Measurements from ENCODE around the gene DLG3. TPM values are rescaled to one million over a fixed set of nuclear protein-coding genes. Genes with fewer than 3 reads are reported as not detected.

Gene DLG3
- total RNA-seq, 2 experiments from 2014 or later, result 6.6 to 9.0 TPM

DNA sequence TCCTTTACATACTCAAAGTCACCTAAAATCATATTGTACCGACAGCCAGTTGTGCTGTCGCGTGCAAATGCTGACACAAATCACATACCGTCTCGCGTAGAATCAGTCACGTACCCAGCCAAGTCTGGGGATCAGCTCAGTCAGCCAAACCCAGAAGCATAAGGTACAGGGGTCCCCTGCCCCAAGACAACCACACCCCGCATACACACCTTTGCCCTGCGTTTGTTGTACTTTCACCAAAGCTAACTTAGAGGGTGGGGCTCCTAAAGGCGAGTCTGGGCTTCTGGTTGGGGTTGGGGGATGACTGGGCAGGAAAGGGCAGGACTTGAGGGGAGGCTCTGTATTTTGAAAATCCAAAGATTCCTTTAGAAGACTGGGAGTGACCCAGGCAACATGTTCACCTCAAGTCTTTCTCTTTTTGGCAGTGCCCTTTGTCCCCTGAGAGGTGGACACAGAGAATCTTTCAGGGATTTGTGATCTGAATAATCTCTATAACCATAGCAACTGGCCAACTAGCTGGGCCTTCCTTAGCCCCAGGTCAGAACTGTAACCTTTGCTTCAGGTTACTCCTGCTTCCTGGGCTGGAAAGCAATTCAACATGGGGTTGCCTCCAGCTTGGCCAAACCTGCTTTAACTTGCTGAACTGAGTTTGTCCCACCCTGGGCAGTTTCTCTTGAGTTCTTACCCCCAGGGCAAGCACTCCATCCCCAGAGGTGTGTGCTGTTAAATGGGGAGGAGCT lies 20.5 kb upstream of the DLG3 start:
- TF ChIP-seq, protein P1, sequence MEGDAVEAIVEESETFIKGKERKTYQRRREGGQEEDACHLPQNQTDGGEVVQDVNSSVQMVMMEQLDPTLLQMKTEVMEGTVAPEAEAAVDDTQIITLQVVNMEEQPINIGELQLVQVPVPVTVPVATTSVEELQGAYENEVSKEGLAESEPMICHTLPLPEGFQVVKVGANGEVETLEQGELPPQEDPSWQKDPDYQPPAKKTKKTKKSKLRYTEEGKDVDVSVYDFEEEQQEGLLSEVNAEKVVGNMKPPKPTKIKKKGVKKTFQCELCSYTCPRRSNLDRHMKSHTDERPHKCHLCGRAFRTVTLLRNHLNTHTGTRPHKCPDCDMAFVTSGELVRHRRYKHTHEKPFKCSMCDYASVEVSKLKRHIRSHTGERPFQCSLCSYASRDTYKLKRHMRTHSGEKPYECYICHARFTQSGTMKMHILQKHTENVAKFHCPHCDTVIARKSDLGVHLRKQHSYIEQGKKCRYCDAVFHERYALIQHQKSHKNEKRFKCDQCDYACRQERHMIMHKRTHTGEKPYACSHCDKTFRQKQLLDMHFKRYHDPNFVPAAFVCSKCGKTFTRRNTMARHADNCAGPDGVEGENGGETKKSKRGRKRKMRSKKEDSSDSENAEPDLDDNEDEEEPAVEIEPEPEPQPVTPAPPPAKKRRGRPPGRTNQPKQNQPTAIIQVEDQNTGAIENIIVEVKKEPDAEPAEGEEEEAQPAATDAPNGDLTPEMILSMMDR (IDR thresholded peaks at IDR 0.05), result no peak
- H3K27me3 ChIP-seq (ENCODE audit: control insufficient read depth in 1 of 2, insufficient read depth in 2 of 2, low read length in 2 of 2), result no peaks in the 10 kb centered on the region
- intact Hi-C loops (cut with DNase I, micrococcal nuclease), result no loop called here
- Mint-ChIP-seq H3K9me3 (no peaks in the 10 kb centered on the region), H3K4me1 (ENCODE audit: low read depth) (no peaks in the 10 kb centered on the region), H3K4me3 (no peak overlapping the region), H3K27me3 (no peaks in the 10 kb centered on the region), H3K36me3 (ENCODE audit: low read depth) (no peaks in the 10 kb centered on the region), H3K27ac (no peak overlapping the region)
- no peak for ATAC-seq (ENCODE audit: poor library complexity)
- H3K27ac ChIP-seq (ENCODE audit: low read depth in 1 of 2, low read length in 2 of 2), result no peak overlapping the region
- no peaks in the 10 kb centered on the region for H3K4me1 ChIP-seq (ENCODE audit: insufficient read depth, low read length)
- no peaks in the 10 kb centered on the region for H3K36me3 ChIP-seq (ENCODE audit: insufficient read depth, low read length)
- H3K4me3 ChIP-seq (ENCODE audit: low read length), result no peak overlapping the region
- ChIA-PET POLR2A (interaction anchor here (1.5 kb wide), 1 partner anchor 25 kb away, joined by 5 read pairs; no protein-coding TSS in a partner anchor), CTCF (interaction anchor here (2.0 kb wide), 1 partner anchor 9 kb away, joined by 7 read pairs; no protein-coding TSS in a partner anchor)
- H3K9me3 ChIP-seq (ENCODE audit: control insufficient read depth in 1 of 2, insufficient read depth in 1 of 2, low read length in 2 of 2), result no peaks in the 10 kb centered on the region
- DNase-seq, result no peak

GRCh38 chrX:70424801-70425200 lies 19.8 kb upstream of the DLG3 start:
- H3K4me1 ChIP-seq (ENCODE audit: insufficient read depth, low read length), result no peaks in the 10 kb centered on the region
- Mint-ChIP-seq H3K4me1 (ENCODE audit: low read depth) (no peaks in the 10 kb centered on the region), H3K9me3 (no peaks in the 10 kb centered on the region), H3K27me3 (no peaks in the 10 kb centered on the region), H3K27ac (no peak overlapping the region), H3K4me3 (no peak overlapping the region), H3K36me3 (ENCODE audit: low read depth) (no peaks in the 10 kb centered on the region)
- no peaks in the 10 kb centered on the region for H3K27me3 ChIP-seq (ENCODE audit: control insufficient read depth in 1 of 2, insufficient read depth in 2 of 2, low read length in 2 of 2)
- H3K27ac ChIP-seq (ENCODE audit: low read depth in 1 of 2, low read length in 2 of 2), result no peak overlapping the region
- intact Hi-C loops (cut with DNase I, micrococcal nuclease), result no loop called here
- ATAC-seq (ENCODE audit: poor library complexity) (no peak), DNase-seq (no peak)
- ChIA-PET POLR2A (no interaction called here), CTCF (no interaction called here)
- TF ChIP-seq, protein P1 (IDR thresholded peaks at IDR 0.05), result no peak
- H3K9me3 ChIP-seq (ENCODE audit: control insufficient read depth in 1 of 2, insufficient read depth in 1 of 2, low read length in 2 of 2), result no peaks in the 10 kb centered on the region
- no peaks in the 10 kb centered on the region for H3K36me3 ChIP-seq (ENCODE audit: insufficient read depth, low read length)
- H3K4me3 ChIP-seq (ENCODE audit: low read length), result no peak overlapping the region

DNA sequence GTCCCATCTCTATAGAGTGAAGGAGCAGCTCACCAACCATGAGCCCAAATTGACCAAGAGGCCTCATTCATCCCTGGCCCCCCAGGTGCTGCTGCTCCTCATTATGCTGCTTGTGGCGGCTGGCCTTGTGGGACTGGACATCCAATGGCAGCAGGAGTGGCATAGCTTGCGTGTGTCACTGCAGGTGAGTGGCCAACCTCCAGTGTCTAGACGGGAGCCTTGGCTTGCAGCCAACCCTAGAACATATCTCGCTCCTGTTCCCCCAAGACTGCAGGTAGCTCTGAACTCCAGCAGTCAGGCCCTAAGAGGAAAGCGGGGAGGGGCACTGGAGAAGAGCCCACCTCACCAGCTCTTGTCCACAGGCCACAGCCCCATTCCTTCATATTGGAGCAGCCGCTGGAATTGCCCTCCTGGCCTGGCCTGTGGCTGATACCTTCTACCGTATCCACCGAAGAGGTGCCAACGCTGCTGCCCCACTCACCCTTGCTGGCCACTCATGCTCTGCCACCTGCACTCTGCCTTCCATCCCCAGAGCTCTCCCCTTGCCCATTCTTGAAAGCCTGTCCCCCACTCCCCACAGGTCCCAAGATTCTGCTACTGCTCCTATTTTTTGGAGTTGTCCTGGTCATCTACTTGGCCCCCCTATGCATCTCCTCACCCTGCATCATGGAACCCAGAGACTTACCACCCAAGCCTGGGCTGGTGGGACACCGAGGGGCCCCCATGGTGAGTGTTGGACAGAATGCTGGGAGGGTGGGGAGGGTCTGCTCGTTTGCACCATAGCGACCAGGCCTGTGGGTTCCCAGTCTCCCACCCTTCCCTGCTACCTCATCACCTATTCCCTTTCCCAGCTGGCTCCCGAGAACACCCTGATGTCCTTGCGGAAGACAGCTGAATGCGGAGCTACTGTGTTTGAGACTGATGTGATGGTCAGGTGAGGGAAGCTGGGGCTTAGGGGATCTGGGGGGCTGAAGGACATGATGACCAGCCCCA lies 18.1 kb upstream of the DLG3 start:
- ChIA-PET POLR2A (no interaction called here), CTCF (no interaction called here)
- no peaks in the 10 kb centered on the region for H3K36me3 Mint-ChIP-seq (ENCODE audit: low read depth)
- H3K4me1 Mint-ChIP-seq (ENCODE audit: low read depth), result no peaks in the 10 kb centered on the region
- TF ChIP-seq, protein P1 (IDR thresholded peaks at IDR 0.05), result no peak
- Histone ChIP-seq H3K4me3 (ENCODE audit: low read length) (no peak overlapping the region), H3K9me3 (ENCODE audit: control insufficient read depth in 1 of 2, insufficient read depth in 1 of 2, low read length in 2 of 2) (no peaks in the 10 kb centered on the region), H3K4me1 (ENCODE audit: insufficient read depth, low read length) (no peaks in the 10 kb centered on the region), H3K27ac (ENCODE audit: low read depth in 1 of 2, low read length in 2 of 2) (no peak overlapping the region), H3K36me3 (ENCODE audit: insufficient read depth, low read length) (no peaks in the 10 kb centered on the region), H3K27me3 (ENCODE audit: control insufficient read depth in 1 of 2, insufficient read depth in 2 of 2, low read length in 2 of 2) (no peaks in the 10 kb centered on the region)
- no peak overlapping the region for H3K27ac Mint-ChIP-seq
- H3K9me3 Mint-ChIP-seq, result no peaks in the 10 kb centered on the region
- no peak overlapping the region for H3K4me3 Mint-ChIP-seq
- intact Hi-C loops (cut with DNase I, micrococcal nuclease), result no loop called here
- H3K27me3 Mint-ChIP-seq, result no peaks in the 10 kb centered on the region
- no peak for DNase-seq
- no peak for ATAC-seq (ENCODE audit: poor library complexity)
